HG03571 (cell line): ENCODE measurements around the gene MIER2.

ENCODE experiments used
- ATAC-seq: cut with Tn5 transposase; IDR thresholded peaks from one replicate; pipeline ENCODE4 v1.9.1; 2021; ENCODE audit not compliant: unreplicated experiment

MIER2 gene

GRCh38 chr19:335486-336066 lies 9.0 kb downstream of the MIER2 start:
- ATAC-seq, result no peak

GRCh38 chr19:335072-335471 lies 9.5 kb downstream of the MIER2 start:
- ATAC-seq, result no peak

- ATAC-seq, result no peak
Measured at GRCh38 chr19:334296-335071, 10.1 kb downstream of the MIER2 start.

GRCh38 chr19:330503-330902 lies 14.1 kb downstream of the MIER2 start:
- no peak for ATAC-seq

GRCh38 chr19:329876-330275 lies 14.7 kb downstream of the MIER2 start:
- ATAC-seq, result no peak

- no peak for ATAC-seq
Measured at GRCh38 chr19:328025-328505, 16.5 kb downstream of the MIER2 start.

GRCh38 chr19:327291-328024 lies 17.1 kb downstream of the MIER2 start:
- no peak for ATAC-seq

- ATAC-seq, result no peak
Measured at GRCh38 chr19:326871-327270, 17.7 kb downstream of the MIER2 start.

- no peak for ATAC-seq
Measured at GRCh38 chr19:325937-326565, 18.5 kb downstream of the MIER2 start.

- no peak for ATAC-seq
Measured at GRCh38 chr19:325173-325936, 19.2 kb downstream of the MIER2 start.

- ATAC-seq, result no peak
Measured at GRCh38 chr19:324716-325115, 19.9 kb downstream of the MIER2 start.

GRCh38 chr19:322616-323015 lies 22.0 kb downstream of the MIER2 start:
- no peak for ATAC-seq

GRCh38 chr19:318509-318774 lies 26.2 kb downstream of the MIER2 start:
- ATAC-seq, result no peak

- ATAC-seq, result no peak
Measured at GRCh38 chr19:317710-318508, 26.7 kb downstream of the MIER2 start.

GRCh38 chr19:315811-316210 lies 28.8 kb downstream of the MIER2 start:
- ATAC-seq, result no peak

GRCh38 chr19:313988-314815 lies 30.4 kb downstream of the MIER2 start:
- ATAC-seq, result no peak

GRCh38 chr19:313169-313987 lies 31.2 kb downstream of the MIER2 start:
- ATAC-seq, result no peak

- ATAC-seq, result no peak
Measured at GRCh38 chr19:311813-312261, 32.8 kb downstream of the MIER2 start.
